Thyroid gland (tissue), 4 donors: ENCODE results near the gene RASSF7.

Experiments used
- POLR2A ChIP-seq, 2 donors: fragments of 450-650 bp; IDR thresholded peaks; one replicate each; pipeline ENCODE4 v1.6.1; 2017; ENCODE audit warnings: antibody characterized with exemption in 2 of 2, mild to moderate bottlenecking in 2 of 2, moderate library complexity in 1 of 2
- TF ChIP-seq, protein P1 (sequence below), 6 experiments: fragments of 200-600 bp in 3 of 6; fragments of 450-650 bp in 3 of 6; sonication (generic) in 3 of 6; IDR thresholded peaks; one replicate each; pipeline ENCODE4 v1.5.1; 2016 to 2019; ENCODE audit warnings: antibody characterized with exemption in 6 of 6, mild to moderate bottlenecking in 2 of 6, inconsistent platforms in 1 of 6, moderate library complexity in 1 of 6

- TF ChIP-seq, protein P1, sequence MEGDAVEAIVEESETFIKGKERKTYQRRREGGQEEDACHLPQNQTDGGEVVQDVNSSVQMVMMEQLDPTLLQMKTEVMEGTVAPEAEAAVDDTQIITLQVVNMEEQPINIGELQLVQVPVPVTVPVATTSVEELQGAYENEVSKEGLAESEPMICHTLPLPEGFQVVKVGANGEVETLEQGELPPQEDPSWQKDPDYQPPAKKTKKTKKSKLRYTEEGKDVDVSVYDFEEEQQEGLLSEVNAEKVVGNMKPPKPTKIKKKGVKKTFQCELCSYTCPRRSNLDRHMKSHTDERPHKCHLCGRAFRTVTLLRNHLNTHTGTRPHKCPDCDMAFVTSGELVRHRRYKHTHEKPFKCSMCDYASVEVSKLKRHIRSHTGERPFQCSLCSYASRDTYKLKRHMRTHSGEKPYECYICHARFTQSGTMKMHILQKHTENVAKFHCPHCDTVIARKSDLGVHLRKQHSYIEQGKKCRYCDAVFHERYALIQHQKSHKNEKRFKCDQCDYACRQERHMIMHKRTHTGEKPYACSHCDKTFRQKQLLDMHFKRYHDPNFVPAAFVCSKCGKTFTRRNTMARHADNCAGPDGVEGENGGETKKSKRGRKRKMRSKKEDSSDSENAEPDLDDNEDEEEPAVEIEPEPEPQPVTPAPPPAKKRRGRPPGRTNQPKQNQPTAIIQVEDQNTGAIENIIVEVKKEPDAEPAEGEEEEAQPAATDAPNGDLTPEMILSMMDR (IDR thresholded peaks at IDR 0.05): no peak
- peak in 1 of 2 donors; percentile 57 for TF ChIP-seq POLR2A (IDR thresholded peaks at IDR 0.05)
Measured at GRCh38 chr11:575313-575995, 14.7 kb downstream of the RASSF7 start.
